ENCODE results near the gene KIAA0753.

The KIAA0753 gene

GRCh38 chr17:6549384-6550036 lies 91.0 kb downstream of the KIAA0753 start:
- TF ChIP-seq CTCF (IDR thresholded peaks at IDR 0.05; ENCODE audit: low read depth, low read length), result no peak
- H3K4me3 ChIP-seq (replicated peaks in 1 of 2; ENCODE audit: low read depth in 2 of 2, low read length in 2 of 2), result no peak overlapping the region
- no peak for DNase-seq (ENCODE audit: low read depth in 2 of 2)

GRCh38 chr17:6548578-6549330 lies 91.8 kb downstream of the KIAA0753 start:
- H3K4me3 ChIP-seq (replicated peaks in 1 of 2; ENCODE audit: low read depth in 2 of 2, low read length in 2 of 2), result no peak overlapping the region
- no peak for TF ChIP-seq CTCF (IDR thresholded peaks at IDR 0.05; ENCODE audit: low read depth, low read length)
- no peak for DNase-seq (ENCODE audit: low read depth in 2 of 2)

GRCh38 chr17:6548034-6548433 lies 92.5 kb downstream of the KIAA0753 start:
- DNase-seq (ENCODE audit: low read depth in 2 of 2), result no peak
- TF ChIP-seq CTCF (IDR thresholded peaks at IDR 0.05; ENCODE audit: low read depth, low read length), result no peak
- no peak overlapping the region for H3K4me3 ChIP-seq (replicated peaks in 1 of 2; ENCODE audit: low read depth in 2 of 2, low read length in 2 of 2)

- DNase-seq (ENCODE audit: low read depth in 2 of 2), result no peak
- no peak overlapping the region for H3K4me3 ChIP-seq (replicated peaks in 1 of 2; ENCODE audit: low read depth in 2 of 2, low read length in 2 of 2)
- TF ChIP-seq CTCF (IDR thresholded peaks at IDR 0.05; ENCODE audit: low read depth, low read length), result no peak
These were observed 93.2 kb downstream of the KIAA0753 start for GRCh38 chr17:6547336-6547735.

GRCh38 chr17:6546069-6546718 lies 94.3 kb downstream of the KIAA0753 start:
- H3K4me3 ChIP-seq (replicated peaks in 1 of 2; ENCODE audit: low read depth in 2 of 2, low read length in 2 of 2), result no peak overlapping the region
- DNase-seq (ENCODE audit: low read depth in 2 of 2), result peak; percentile 49 to 53
- no peak for TF ChIP-seq CTCF (IDR thresholded peaks at IDR 0.05; ENCODE audit: low read depth, low read length)

- no peak overlapping the region for H3K4me3 ChIP-seq (replicated peaks in 1 of 2; ENCODE audit: low read depth in 2 of 2, low read length in 2 of 2)
- no peak for TF ChIP-seq CTCF (IDR thresholded peaks at IDR 0.05; ENCODE audit: low read depth, low read length)
- no peak for DNase-seq (ENCODE audit: low read depth in 2 of 2)
These were observed 95.2 kb downstream of the KIAA0753 start for GRCh38 chr17:6545291-6545690.

Data from cardiac fibroblast (primary cell).